Erythroblast (primary cell): ENCODE measurements around the gene ZMYND8.

Experiments
- GATA1 ChIP-seq: IDR thresholded peaks from 2 replicates; pipeline ENCODE4 v1.6.1; 2011; ENCODE audit warnings: low read depth, mild to moderate bottlenecking, control low read depth, low read length, moderate library complexity
- POLR2A ChIP-seq: IDR thresholded peaks from 2 replicates; pipeline ENCODE4 v1.6.1; 2011; ENCODE audit warnings: mild to moderate bottlenecking, low read length

GRCh38 chr20:47292581-47292980, 63.9 kb downstream of the ZMYND8 start:
- TF ChIP-seq POLR2A (no peak), GATA1 (no peak)
